Left colon (tissue), 2 donors: ENCODE measurements around the gene MOBP. TPM values are rescaled to one million over a fixed set of nuclear protein-coding genes. Genes with fewer than 3 reads are reported as not detected.

ENCODE experiments used
- ATAC-seq: fragments of 200-7000 bp; cut with Tn5 transposase; one replicate; pipeline ENCODE4 v1.9.1; 2020; ENCODE audit warnings: mild to moderate bottlenecking, moderate library complexity
- DNase-seq, 2 donors: peaks; one replicate each; pipeline ENCODE4 v3.0.0-alpha.2; 2020
- intact Hi-C, 2 donors: fragments of 100-400 bp; cut with DNase I in 1 of 2; cut with micrococcal nuclease in 1 of 2; formaldehyde crosslinking; loops; one replicate each; pipeline versions ENCODE4 v1.11.2 to v1.14.0; 2022; cut with DNase I, micrococcal nuclease
- total RNA-seq, 2 donors: library from RNA; stranded (reverse); fragmentation: NEBNext Ultra II Directional; extraction: Animal tissue kit (Norgen Biotek cat#: 25700); gene quantifications; one replicate each; pipeline ENCODE4 v1.2.1, GENCODE V29; 2021
- donor health status: DM: no; HTN: no; CAD: no.
- donor health status: DM: yes; HTN: yes; CAD: no.

MOBP gene
- total RNA-seq, 2 donors from 2014 or later, result 0.27 to 1.3 TPM

DNA sequence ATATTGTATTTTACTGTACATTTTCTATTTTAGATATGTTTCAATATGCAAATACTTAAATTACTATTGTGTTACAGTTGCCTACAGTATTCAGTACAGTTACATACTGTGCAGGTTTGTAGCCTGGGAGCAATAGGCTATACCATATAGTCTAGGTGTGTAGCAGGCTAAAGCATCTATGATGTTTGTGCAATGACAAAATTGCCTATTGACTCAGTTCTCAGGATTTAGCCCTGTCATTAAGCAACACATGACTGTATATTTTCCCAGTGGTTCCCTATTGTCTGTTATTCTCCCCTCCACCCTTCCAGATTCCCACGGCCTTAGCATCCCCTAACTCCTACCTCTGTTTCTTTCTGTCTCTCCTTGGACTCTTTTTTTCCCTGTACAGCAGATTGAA lies 10.7 kb downstream of the MOBP start:
- ATAC-seq, result no peak
- no peak for DNase-seq
- intact Hi-C loops, result no loop called here

DNA sequence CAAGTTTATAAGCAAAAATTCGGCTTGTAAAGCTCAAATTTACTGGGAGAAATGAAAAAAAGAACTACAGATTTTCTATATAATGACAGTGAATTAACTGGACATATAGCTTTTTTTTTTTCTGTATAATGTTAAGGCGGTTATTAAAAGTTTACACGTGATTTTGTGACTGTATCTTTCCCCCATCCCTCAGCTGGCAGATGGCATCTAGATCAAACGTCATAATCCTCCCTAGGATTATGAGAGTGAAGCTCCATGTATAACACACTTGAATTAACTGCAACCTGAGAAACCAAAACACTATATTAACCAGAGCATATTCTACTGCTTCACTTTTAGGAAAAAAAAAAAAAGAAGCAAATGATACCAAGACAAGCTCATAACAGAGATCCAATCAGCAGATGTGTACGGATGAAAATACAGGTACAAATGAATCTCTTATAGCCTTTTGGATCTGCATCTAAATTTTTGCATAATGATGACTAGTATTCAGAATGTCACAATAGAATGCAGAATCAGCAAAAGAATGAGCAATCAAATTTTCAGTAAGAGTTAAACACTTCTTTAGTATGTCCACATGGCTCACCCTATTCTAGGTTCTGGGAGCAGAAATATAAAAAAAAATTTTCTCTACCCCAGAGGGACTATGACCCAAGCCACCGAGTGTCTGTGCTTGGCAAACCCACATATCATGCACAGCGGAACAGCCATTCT lies 12.4 kb downstream of the MOBP start:
- intact Hi-C loops, result no loop called here
- no peak for DNase-seq
- ATAC-seq, result no peak

DNA sequence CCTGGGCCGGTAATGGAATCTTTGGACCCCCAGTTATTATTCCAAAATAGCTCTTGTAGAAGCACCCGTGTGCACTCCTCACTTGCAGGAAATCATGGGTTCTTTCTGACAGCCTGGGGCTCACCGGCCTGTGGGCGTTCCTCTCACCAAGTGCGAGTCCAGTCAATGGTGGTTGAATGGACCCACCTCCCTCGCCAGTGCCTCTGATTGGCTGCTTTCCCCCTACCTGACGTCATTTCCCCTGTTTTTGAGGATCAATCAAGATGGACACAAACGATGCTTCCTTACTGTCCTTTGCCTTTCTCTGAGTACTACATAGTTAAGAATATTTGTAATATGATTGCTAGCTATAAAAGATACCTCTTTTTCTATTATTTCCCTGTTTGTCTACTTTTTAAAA lies 18.1 kb downstream of the MOBP start:
- DNase-seq (no peak), ATAC-seq (no peak)
- intact Hi-C loops, result no loop called here

DNA sequence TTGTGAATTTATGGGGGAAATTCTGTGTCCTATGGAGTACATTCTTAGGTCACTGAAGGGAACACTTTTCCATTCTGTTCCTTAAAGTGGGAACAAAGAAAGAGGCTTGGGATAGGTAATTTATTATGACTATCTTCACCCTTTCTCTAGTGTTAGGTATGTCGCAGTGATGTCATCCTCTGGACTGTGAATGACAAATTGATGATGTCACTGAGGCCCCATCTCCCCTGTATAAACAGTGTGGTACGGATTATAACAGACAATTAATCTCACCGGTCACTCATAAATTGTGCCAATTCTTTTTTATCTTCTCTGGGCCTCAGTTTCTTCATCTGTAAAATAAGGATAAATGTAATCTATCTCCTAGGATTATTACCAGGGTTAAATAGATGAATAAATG lies 23.5 kb downstream of the MOBP start:
- ATAC-seq, result no peak
- intact Hi-C loops, result no loop called here

DNA sequence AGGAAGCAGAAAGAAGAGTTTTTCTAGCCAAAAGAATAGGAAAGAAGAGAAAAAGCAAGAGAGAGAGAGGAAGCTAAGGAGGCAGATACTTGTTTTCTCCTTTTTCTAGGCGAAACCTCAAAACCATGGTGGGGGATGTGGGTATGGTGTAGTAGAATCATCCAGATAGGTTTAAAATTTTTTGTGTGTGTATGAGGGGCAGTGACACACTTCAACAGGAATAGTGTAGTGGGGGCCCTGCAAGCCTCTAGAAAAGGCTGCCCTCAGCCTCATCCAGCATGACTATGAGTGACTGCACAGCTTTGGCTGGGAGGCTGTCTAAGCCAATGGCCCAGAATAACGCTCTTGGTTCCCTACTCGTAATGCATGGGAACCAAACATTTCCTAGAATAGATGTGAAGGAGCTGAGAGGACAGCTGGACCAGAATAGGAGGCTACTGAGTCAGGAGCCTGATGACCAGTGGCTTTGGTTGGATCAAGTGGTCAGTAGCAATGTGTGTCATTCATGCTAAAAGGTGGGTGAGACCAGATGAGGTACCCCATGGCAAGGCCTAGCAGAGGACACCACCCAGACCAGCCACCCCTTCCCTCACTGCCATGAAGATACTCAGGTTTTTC lies 24.4 kb downstream of the MOBP start:
- DNase-seq, result no peak
- no peak for ATAC-seq
- intact Hi-C loops, result no loop called here

More for the DNA sequence above, 23.5 kb downstream of the MOBP start:
- DNase-seq, result no peak

DNA sequence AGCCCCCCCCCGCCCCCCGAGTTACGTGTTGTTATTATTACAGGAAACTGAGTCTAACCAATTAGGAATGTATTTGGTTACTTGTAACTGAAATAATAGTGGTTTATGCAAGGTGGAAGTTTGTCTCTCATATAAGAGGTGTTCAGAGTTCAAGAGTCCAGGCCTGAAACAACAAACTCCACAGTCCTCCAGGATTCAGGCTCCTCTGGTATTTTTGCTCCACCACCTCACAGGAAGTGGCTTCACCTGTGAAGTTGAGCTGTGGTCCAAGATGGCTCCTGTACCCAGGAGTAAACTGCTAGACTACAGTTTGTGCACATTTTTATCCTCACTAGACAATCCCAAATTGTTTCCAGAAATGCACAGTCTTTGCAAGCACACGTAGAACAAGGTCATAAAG lies 27.3 kb downstream of the MOBP start:
- DNase-seq (no peak), ATAC-seq (peak; percentile 82)
- intact Hi-C loops, result no loop called here

DNA sequence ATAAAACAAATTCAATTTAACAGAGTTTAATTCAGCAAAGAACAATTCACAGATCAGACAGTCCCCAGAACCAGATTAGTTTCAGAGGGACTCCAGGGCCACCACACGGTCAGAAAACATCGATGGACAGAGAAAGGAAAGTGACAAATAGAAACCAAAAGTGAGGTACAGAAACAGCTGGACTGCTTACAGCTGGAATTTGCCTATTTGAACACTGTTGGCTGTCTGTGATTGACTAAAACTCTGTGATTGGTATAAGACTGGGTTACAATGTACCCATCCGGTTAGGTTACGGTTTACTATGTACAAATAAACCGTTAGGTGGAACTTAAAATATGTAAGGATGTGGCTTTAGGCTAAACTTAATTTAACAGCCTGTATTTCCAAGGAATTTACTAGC lies 30.3 kb downstream of the MOBP start:
- intact Hi-C loops, result loop anchor here in 1 of 2 donors (1.0 kb wide), 1 partner anchor 49 kb away; no protein-coding TSS in a partner anchor
- no peak for ATAC-seq
- no peak for DNase-seq

DNA sequence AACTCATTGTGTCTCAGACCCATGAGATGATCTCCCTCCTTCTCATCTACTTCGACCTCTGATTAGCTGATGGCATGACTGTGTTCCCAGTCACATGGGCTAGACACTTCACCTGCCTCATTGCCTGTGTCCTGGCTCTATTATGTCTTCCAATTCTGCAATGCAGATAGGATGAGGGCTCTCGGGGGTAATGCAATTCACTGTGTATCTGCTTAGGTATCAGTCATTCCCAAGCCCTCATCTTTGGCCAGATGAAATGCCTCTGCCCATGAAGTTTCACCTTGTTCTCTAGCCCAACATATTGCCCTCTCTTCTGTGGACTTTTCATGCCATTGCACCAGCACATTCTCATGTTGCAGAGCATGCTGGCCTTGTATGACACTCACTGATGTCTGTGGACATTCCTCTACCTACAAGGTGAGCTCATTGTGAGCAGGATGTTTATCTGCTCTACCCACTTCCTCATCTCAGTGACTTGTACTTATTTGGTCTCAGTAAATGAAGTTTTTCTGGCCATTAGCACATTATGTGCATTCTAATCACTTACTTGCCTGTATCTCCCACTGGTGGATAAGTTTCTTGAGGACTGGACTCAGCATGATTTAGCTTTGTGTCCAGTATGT lies 32.3 kb downstream of the MOBP start:
- intact Hi-C loops, result no loop called here
- peak; percentile 49 for ATAC-seq

DNA sequence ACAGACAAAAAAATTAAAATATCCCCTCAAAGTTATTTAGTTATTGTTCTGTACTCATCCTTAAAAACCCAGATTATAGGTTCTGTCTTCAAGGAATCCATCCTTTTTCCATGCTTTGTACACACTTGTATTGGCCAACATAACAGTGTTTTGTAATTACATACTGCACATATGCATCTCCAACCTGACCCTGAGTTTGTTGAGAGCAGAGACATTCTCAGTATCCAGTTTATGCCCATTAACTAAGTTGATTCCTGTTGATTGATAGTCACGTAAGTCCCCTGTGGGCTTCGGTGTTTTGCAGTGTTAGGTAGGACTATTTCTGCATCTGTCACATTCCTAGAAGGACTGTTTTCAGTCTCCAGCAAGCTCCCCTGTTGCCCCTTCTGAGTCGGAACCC lies 33.6 kb downstream of the MOBP start:
- intact Hi-C loops, result no loop called here
- DNase-seq, result no peak
- ATAC-seq, result no peak

More for the DNA sequence above, 32.3 kb downstream of the MOBP start:
- no peak for DNase-seq

DNA sequence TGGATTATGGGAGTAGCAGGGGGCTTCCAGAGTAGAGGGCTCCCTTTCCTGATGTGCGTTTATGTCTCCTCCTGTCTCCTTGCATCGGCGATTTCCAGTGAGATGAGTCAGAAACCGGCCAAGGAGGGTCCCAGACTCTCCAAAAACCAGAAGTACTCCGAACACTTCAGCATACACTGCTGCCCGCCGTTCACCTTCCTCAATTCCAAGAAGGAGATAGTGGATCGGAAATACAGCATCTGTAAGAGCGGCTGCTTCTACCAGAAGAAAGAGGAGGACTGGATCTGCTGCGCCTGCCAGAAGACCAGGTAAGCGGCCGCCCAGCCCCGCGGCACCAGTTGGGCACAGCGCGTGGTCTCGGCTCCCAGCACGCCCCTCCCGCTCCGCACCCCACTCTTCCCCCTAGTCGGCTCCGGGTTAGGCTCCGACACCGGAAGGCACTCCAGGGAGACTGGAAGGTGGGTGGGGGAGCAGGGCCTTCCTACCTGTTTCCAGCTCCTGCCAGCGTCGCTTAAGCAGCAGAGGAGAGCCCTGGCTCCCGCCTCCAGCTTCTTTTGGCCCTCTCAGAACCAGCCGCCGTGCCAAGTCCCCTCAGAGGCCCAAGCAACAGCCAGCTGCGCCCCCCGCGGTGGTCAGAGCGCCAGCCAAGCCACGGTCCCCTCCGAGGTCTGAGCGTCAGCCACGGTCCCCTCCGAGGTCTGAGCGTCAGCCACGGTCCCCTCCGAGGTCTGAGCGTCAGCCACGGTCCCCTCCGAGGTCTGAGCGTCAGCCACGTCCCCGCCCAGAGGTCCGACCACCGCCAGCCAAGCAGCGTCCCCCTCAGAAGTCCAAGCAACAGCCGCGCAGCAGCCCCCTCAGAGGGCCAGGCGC lies 34.7 kb downstream of the MOBP start:
- DNase-seq (peak in 1 of 2 donors; percentile 55), ATAC-seq (peak; percentile 67)
- intact Hi-C loops, result no loop called here

DNA sequence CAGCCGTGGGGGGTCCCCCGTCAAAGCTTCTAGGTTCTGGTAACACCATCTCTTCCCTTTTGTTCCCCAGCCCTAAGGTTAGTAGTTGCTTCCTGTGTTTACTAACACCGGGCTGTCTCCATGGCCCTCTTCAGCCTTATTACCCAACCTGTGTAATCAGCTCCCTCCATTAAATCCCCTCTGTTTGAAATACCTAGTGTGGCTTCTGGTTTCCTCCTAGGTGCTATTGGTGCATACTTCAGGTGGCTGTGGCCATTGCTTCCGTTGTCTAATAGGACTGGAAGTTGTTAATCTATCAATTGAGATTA lies 35.3 kb downstream of the MOBP start:
- no peak for DNase-seq
- intact Hi-C loops, result no loop called here
- ATAC-seq, result peak; percentile 49

DNA sequence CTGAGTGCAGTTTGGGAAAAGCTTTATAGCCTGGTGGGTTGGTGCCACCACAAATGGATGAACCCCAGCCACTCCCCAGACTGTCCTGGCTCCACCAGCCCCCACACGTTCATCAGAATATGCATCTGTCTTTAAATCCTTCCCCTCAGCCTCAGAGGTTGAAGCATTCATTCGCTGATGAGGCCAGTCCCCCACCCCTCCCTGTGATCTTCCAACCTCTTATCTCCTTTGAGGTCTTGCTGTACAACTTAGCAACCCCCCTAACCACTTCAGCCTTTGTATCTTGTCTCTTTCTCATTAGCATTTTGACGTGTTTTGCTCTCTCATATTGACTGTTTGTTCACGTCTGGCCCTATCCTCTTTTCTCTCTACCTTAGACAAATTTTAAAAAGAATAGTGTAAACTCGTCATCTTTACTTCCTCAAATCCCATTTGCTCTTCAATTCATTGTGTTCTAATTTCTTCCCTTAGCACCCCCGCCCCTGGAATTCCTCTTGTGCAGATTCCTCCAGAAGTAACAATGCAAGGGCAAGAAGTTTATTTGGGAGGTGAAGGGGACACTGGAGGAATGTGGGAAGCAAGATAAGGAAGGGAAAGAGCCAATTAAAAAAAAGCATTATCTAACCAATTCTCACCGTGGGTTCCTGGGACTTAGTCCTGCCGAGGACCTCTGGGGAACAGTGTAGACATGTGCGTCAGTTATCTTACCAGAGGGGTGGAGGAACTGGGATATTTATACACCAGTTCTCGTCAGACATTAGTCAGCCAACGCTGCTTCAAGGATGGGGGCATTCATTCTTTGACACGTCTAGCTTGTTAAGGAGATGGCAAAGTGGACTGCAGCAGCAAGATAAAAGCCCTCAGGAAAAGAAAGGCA lies 38.6 kb downstream of the MOBP start:
- intact Hi-C loops, result no loop called here
- no peak for DNase-seq

DNA sequence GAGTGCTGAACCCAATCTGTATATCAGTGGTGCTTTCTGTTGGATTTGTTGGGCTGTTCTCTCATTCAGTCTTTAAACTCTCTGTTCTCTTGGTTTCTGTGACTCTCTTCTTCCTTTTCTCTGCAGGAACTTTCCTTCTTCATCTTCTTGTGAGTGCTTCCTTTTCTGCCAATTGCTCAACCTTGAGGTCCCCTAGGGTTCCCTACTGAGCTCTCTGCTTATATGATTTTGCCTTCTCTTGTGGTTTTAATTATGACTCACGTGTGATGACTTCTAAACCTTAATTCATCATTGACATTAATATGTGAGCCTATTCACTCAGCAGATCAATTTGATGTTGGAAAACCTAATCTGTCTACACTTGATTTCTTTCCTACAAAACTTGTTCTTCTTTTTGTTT lies 39.4 kb downstream of the MOBP start:
- intact Hi-C loops, result no loop called here
- ATAC-seq (no peak), DNase-seq (no peak)

More for the DNA sequence above, 38.6 kb downstream of the MOBP start:
- no peak for ATAC-seq

DNA sequence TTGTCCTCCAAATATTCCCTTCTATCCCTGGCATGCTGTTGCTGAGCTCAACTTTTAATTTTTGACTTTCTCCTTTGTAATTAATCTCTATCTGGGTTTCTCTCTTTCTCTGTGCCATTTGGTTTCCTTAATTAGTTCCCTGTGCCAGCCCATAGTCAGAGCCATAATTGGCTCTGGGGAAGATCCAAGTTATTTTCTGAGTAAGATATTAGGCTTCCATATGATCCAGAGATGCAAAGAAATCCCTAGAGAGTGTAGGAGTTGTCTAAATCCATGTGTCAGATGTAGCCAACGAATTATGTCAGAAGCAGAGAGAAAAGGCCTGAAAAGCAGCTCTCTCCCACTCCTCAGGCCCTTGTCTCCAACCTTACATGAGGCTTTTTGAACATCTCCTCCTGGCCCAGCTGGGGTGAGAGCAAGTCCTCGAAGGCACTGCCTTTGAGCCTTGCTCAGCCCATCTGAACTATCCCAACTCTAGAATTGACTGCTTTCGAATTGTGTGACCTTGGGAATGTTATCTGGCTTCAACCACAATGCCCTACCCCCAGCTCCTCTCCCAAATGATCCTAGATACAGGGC lies 46.4 kb downstream of the MOBP start:
- ATAC-seq, result no peak
- no peak for DNase-seq
- intact Hi-C loops, result no loop called here

DNA sequence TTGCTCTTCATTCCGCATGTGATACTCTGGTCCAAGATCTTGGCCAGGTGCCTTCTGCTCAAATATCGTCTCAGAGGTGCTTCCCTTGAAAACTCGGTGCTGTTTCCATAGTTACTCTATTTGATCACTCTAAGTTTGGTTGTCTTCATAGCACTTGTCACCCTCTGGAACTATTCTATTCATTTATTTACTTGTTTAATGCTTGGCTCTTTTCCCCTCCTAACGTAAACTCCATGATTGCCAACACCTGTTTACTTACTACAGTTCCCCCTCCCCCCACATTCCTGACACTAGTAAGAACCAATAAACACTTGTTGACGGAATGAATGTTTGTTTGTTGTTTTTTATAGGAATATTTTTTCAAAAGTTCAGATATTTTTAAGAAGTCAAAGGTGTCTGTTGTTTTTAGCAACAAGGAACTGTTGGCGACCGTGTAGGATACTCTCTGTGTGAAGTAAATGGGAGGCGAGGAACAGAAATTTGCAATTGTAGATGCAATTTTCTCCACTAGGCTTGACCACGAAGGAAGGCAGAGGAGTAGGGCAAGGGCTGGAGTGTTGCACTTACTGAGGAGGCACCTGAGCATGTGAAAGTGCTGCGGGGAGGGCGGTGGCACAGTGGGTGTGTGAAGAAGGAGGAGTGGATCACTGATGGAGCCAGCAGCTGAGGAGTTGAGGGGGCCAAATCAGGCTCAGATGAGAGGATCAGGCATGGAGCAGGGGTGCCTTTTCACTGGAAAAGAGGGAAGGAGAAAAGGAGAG lies 48.4 kb downstream of the MOBP start:
- intact Hi-C loops, result no loop called here
- no peak for ATAC-seq
- DNase-seq, result no peak

DNA sequence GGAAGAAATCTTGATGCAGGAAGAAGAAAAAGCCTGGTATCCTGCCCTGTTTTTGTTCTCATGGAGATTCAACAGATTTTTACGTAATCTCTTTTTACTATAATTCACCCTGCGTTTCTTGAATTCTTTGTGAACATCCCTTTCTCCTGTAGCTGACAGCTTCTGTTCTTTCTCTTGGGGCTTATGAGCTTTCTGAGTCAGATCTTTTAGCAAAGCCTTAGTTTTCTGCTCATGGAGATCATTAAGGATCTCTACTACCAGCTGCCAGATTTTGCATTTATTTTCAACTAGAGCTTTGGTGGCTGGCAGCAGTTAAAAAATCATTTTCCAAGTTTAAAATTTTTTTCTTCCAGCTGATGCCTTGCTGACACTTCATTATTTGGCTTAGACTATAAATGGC lies 51.6 kb downstream of the MOBP start:
- no peak for ATAC-seq
- DNase-seq, result no peak
- intact Hi-C loops, result no loop called here

DNA sequence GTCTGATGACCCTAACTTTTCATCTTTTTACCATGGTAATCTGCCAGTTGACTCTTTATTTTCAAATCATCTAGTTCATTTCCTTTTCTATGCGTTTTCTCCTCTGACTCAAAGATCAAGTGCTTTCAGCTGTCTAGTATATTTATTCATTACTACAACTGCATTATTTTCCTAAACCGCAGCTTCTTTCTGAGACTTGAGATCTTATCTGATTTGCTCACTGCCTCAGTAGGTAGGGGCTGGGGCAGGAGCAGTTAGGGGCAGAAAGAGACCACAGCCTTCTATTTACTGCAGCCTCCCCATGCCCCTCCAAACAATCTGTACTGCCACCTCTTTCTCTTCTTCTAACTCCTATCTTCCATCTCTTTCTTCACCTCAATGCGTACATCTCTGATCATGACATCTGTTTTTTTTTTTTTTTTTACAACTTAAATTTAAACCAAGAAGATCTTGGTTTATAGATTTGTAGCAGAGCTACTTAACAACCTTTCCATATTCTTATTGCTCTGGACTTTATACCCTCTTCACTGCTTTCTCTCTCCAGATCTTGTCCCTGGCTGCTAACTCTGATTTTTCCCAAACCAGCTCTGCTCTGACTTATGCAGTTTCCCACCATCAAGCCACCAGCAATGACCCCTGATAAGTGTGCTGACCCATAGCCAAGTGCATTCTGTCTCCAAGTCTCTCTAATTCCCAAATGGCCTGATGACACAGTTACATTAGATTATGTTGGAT lies 52.2 kb downstream of the MOBP start:
- no peak for DNase-seq
- peak; percentile 87 for ATAC-seq
- intact Hi-C loops, result no loop called here
